K562 (cell line): ENCODE measurements around the gene TSHR. TPM values are rescaled to one million over a fixed set of nuclear protein-coding genes. Genes with fewer than 3 reads are reported as not detected.

ENCODE experiments used
- FOXA1 ChIP-seq: fragments of 450-650 bp; IDR thresholded peaks from 2 replicates; pipeline ENCODE4 v1.6.1; 2016; ENCODE audit warnings: mild to moderate bottlenecking, borderline replicate concordance
- PBX2 ChIP-seq, 2 experiments: IDR thresholded peaks in 1 of 2; conservative IDR thresholded peaks in 1 of 2; 2 replicates each; pipeline ENCODE4 v1.6.1; 2016; ENCODE audit warnings: low read depth in 2 of 2, mild to moderate bottlenecking in 1 of 2, missing compliant biosample characterization in 1 of 2, missing genetic modification characterization in 1 of 2, moderate library complexity in 1 of 2
- SAFB ChIP-seq: fragments of 200-400 bp; formaldehyde crosslinking; IDR thresholded peaks from 2 replicates; pipeline ENCODE4 v1.6.1; 2017; ENCODE audit warnings: low read depth, low read length, borderline replicate concordance
- SIX5 ChIP-seq, 2 experiments: IDR thresholded peaks; 2 replicates each; pipeline ENCODE4 v1.6.1; 2011; ENCODE audit warnings: low read length in 2 of 2, borderline replicate concordance in 1 of 2, low read depth in 1 of 2, mild to moderate bottlenecking in 1 of 2, moderate library complexity in 1 of 2; ENCODE audit not compliant: insufficient read depth in 1 of 2
- SREBF2 ChIP-seq: sonication (generic); formaldehyde crosslinking; IDR thresholded peaks from 2 replicates; pipeline ENCODE4 v1.4.0; 2020; ENCODE audit warnings: mild to moderate bottlenecking, missing genetic modification reagents
- ZNF436 ChIP-seq: fragments of 250-450, 450-650 bp; sonication (Bioruptor Pico); formaldehyde crosslinking; IDR thresholded peaks from 2 replicates; pipeline ENCODE4 v1.7.0; 2020; ENCODE audit warnings: mild to moderate bottlenecking
- polyA plus RNA-seq, 8 experiments: library from polyadenylated mRNA; depleted of rRNA in 4 of 8; stranded (reverse) in 5 of 8; unstranded in 3 of 8; fragments of >200 nt; fragmentation: Nextera tagmentation in 2 of 8; fragmentation: Illumina TruSeq in 1 of 8; extraction: Ambion mirVana in 2 of 8; extraction: Trizol in 1 of 8; gene quantifications; 2 replicates each; pipeline versions ENCODE4 v1.2.1 to v1.2.3, GENCODE V29; 2011 to 2014; ENCODE audit warnings: inconsistent platforms in 1 of 8, missing spikeins in 1 of 8
- total RNA-seq, 7 experiments: library from RNA; depleted of rRNA in 6 of 7; stranded (reverse); fragments of >200 nt in 6 of 7; fragmentation: Illumina TruSeq in 2 of 7; extraction: Trizol in 2 of 7; gene quantifications; 2 replicates each; pipeline versions ENCODE4 v1.2.1 to v1.2.3, GENCODE V29; 2011 to 2021; ENCODE audit warnings: low replicate concordance in 1 of 7
- TF ChIP-seq, protein P1 (sequence below): IDR thresholded peaks from 2 replicates; pipeline ENCODE4 v1.6.1; 2011; ENCODE audit warnings: borderline replicate concordance, low read depth, mild to moderate bottlenecking, moderate library complexity, low read length; ENCODE audit not compliant: insufficient read depth, poor library complexity, severe bottlenecking

The TSHR gene
- total and polyA plus RNA-seq, 9 of the 15 experiments (the other 6 are each of a cell fraction or from before 2014, with no cell fraction given), result 0.01 to 0.10 TPM; not detected in 7

DNA sequence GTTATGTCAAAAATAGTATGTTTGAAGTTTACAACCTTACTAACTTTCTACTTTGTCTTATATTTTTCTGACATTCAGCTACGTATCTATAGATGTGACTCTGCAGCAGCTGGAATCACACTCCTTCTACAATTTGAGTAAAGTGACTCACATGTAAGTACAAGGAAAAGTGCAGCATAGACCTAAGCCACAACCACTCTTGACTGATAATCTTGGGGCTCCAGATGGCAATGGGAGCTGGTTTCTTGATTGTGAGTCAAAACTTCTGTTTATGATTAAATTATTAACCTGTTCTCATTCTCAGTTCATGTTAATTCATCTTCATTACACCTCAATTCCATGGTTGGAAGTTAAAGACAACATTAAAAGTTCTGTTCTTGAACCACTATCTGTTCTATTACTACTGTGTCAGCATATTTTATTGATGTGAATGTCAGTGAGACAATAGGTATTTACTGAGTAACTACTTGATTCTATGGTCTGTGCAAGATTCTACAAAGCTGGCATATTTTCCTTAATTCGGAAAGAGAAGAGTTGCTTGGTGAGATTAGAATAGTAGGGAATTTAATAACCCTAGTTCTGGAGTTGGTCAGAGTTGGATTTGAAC lies 112.9 kb downstream of the TSHR start (continued):
- no peak for TF ChIP-seq PBX2 (CRISPR knock-in tag; IDR thresholded peaks at IDR 0.05; ENCODE audit: low read depth)
- TF ChIP-seq PBX2 (tag; conservative IDR thresholded peaks at IDR 0.05; ENCODE audit: low read depth), result no peak
- TF ChIP-seq ZNF436, result no peak
- no peak for TF ChIP-seq SIX5 (IDR thresholded peaks at IDR 0.05; ENCODE audit: borderline replicate concordance in 1 of 2, insufficient read depth in 1 of 2, low read depth in 1 of 2, low read length in 2 of 2)
- no peak for TF ChIP-seq SREBF2 (CRISPR knock-in tag)
- no peak for TF ChIP-seq SAFB
- no peak for TF ChIP-seq FOXA1
- TF ChIP-seq, protein P1, sequence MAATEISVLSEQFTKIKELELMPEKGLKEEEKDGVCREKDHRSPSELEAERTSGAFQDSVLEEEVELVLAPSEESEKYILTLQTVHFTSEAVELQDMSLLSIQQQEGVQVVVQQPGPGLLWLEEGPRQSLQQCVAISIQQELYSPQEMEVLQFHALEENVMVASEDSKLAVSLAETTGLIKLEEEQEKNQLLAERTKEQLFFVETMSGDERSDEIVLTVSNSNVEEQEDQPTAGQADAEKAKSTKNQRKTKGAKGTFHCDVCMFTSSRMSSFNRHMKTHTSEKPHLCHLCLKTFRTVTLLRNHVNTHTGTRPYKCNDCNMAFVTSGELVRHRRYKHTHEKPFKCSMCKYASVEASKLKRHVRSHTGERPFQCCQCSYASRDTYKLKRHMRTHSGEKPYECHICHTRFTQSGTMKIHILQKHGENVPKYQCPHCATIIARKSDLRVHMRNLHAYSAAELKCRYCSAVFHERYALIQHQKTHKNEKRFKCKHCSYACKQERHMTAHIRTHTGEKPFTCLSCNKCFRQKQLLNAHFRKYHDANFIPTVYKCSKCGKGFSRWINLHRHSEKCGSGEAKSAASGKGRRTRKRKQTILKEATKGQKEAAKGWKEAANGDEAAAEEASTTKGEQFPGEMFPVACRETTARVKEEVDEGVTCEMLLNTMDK, result no peak
